T-helper 2 cell (primary cell): Measurements from ENCODE around the gene PFDN1.

Experiments
- DNase-seq, 5 experiments: peaks; one replicate each; pipeline versions ENCODE4 v3.0.0 to v3.0.0-alpha.2; 2012 to 2022

Gene PFDN1

DNA sequence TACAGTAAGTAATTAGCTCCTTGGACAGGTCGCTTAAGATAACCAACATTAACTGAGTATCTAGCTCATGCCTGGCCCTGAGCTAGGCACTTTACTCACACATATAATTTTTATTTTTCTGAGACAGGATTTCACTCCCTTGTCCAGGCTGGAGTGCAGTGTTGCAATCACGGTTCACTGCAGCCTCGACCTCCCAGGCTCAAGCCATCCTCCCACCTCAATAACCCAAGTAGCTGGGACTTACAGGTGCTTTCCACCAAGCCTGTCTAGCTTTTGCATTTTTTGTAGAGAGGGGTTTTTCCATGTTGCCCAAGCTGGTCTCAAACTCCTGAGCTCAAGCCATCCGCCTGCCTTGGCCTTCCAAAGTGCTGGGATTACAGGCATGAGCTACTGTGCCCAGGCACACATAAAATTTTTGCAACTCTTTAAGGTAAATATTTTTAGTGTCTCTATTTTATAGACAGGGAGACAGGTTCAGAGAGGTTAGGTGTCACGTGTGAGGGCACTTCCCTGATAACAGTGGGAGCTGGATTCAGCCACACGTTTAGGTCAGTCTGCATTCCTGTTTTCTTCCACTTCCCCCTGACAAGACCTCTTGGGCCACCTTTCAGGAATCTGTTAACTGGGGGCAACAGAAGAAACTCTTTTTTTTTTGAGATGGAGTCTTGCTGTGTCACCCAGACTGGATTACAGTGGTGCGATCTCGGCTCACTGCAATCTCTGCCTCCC lies 25.3 kb upstream of the PFDN1 start:
- DNase-seq, result no peak

GRCh38 chr5:140327589-140327988 lies 24.7 kb upstream of the PFDN1 start:
- no peak for DNase-seq

GRCh38 chr5:140325486-140325885 lies 22.6 kb upstream of the PFDN1 start:
- no peak for DNase-seq

- DNase-seq, result no peak
Measured at GRCh38 chr5:140324617-140325241, 21.8 kb upstream of the PFDN1 start.

DNA sequence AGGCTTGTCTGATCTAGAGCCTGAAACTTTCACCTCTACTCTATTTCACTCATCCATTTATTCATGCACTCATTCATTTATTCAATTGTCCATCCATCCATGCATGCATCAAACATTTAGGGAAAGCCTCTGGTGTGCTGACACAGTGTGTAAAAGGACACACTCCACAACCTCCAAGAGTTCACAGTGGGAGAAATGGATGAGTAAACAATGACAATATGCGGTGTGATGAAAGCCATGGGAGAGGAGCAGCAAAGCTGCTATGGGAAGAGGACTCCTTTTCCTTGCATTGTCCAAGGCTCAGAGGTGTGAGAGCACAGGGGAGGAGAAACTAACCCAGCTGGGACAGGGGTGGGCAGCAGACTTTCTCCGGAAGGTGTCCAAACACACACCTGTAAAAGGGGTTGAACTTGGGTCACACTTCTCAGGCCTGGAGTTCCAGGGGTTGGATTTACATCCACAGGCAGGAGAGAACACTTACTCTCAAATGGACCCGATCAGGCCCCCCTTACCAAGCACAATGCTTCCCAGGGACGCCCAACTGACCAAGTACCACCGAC lies 21.2 kb upstream of the PFDN1 start:
- DNase-seq, result no peak

GRCh38 chr5:140322751-140323731 lies 20.1 kb upstream of the PFDN1 start:
- DNase-seq, result no peak

- no peak for DNase-seq
Measured at GRCh38 chr5:140321796-140322195, 18.9 kb upstream of the PFDN1 start.

DNA sequence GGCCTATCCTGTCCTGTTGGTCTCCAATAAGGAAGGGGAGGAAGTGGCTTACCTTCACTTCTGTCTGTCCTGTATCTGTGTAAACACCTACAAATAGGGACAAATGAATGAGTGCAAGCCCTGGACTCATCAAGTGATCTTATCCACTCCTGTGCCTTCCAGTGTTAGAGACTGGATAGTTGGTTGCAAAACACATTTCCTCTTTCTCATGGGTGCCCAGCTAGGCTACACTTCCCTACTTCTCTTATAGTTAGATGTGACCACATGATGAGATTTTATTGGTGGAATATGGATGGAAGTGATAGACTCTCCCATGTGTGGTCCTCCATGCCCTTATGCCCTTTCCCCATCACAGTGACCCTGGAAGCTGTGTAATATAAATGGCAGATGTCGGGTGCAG lies 16.9 kb upstream of the PFDN1 start:
- DNase-seq, result no peak

DNA sequence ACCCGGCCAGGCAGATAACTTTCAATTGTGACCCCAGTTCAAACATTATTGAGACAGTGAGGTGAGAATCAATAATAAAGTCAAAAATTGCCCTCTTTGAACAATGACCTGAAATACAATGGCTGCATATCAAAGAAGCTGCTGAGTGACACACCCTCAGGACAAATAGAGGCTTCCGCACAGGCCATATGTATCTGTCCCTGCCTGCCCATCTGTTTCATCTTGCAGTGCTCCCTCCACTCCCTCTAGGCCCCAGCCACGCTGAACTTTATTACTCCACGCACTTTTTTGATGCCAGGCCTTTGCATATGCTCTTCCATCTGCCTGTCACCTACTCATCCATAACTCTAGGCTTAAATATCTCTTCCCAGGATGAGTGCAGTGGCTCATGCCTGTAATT lies 15.9 kb upstream of the PFDN1 start:
- no peak for DNase-seq

DNA sequence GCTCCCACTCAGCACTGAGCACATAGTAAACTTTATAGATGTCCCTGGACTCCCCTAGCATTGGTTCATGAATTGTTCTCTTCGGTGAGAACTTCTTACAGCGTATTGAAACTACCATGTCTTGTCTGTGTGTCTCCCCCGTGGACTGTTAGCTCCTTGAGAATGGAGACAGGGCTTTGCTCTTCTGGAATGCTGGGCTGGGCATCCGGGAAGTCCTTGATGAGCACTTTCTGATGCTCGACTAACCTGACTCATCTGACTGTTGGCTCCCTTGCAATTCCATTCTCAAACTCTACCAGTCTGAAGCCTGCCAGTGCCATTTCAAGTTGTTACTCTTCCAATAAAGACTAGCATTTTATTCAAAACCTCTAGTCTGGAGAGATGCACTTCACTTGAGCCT lies 15.0 kb upstream of the PFDN1 start:
- no peak for DNase-seq

DNA sequence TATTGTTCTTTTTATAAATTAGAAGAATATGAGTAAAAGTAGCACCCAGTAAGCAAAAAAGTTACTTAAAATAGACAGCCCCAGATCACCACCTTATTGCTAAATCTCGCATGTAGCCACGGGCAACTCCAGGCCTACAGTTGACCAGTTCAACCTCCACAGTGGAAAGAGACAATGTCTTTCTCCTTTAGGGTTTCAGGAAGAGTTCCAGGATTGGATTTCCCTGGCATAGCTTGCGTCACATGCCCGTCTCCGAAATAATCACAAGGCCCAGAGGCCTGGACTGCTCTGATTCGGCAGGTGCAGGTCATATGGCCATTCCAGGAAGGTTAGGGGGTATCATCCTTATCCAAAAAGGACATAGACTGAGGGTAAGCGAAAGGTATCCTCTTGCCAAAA lies 9.9 kb upstream of the PFDN1 start:
- DNase-seq, result no peak

DNA sequence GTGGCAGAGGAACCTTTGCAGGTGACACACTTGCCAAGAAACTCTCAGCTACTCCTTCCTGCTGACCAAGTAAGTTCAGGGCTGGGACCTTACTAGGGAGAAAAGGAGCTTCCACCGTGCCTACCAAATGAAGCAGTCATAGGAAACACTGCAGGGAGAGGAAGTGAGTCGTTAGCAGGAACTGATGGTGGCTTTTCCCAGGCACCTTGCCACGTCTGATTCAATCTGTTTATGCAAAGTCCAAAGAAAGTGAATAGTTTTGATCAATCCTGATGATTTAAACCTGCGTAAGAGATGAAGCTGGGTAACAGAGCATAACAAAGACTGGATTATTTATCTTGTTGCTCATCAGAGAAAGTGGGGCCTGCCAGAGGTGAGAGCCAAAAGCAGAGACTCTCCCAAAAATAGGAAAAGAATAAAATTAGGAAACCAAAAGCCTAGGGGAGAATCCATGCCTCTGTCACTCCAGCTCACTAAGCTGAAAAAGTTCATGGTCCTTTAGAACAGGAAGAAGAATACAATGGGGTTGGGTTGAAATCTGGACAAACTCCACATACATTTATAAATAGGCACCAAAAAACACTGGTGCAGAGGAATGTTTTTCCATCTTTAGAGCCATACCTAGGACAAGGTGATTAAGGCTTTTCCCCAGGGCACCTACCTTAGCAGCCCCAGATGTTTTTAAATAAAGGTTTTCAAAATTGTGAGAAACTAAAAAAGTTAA lies 9.3 kb upstream of the PFDN1 start:
- no peak for DNase-seq

- DNase-seq, result no peak
Measured at GRCh38 chr5:140311011-140311467, 8.1 kb upstream of the PFDN1 start.

GRCh38 chr5:140310434-140310833 lies 7.5 kb upstream of the PFDN1 start:
- DNase-seq, result no peak

DNA sequence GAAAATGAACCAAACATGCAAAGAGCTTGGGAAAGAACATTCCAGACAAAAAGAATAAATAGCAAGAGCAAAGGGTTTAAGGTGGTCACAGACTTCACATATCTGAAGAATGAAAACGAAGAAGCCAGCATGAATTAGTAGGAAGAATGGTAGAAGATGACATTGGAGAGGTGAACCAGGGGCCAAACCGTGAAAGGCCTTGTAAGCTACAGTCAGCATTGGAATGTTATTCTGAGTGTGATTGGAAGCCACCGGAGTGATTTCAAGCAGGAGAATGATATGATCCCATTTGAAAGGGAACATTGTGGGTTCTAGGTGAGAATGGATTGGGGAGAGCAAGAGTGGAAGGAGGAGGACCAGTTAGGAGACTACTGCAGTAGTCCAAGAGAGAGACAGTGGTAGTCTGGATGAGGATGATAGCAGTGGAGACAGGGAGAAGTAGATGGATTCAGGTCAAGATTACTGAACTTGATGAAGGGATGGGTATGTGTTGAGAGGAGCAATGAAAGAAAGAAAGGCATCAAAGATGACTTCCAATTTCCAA lies 6.9 kb upstream of the PFDN1 start:
- no peak for DNase-seq

GRCh38 chr5:140305471-140305870 lies 2.6 kb upstream of the PFDN1 start:
- DNase-seq, result no peak

DNA sequence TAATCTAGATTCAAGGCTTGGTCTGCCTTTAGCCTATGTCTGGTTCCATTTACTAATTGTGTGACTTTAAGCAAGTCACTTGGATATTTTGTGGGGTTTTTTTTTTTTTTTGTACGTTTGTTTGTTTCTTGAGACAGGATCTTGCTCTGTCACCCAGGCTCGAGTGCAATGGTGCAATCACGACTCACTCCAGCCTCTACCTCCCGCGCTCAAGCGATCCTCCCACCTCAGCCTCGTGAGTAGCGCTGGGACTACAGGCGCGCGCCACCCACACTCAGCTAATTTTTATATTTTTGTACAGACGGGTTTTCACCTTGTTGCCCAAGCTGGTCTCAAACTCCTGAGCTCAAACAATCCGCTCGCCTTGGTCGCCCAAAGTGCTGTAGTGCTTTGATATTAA lies 1.1 kb upstream of the PFDN1 start:
- no peak for DNase-seq

DNA sequence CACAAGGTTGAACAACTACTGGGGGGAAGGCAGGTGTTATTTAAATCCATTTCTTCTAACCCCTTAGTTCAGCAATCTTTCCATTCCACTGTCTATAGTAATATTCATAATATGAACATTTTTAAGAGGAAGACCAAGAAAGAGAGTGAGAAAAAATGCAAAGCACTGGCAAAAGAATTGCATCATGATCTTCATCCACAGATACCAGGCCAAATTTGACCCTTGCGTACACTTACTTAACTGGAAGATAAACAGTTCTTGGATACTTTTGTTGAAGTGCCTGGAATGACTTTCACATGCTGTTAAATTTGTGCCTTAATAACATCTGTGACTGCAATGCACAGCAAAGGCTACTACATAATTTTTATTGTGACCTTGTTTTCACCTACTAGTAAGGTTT lies 1.8 kb downstream of the PFDN1 start:
- DNase-seq, result no peak

- DNase-seq, result no peak
Measured at GRCh38 chr5:140299056-140299455, 3.8 kb downstream of the PFDN1 start.

- no peak for DNase-seq
Measured at GRCh38 chr5:140298183-140298601, 4.7 kb downstream of the PFDN1 start.

DNA sequence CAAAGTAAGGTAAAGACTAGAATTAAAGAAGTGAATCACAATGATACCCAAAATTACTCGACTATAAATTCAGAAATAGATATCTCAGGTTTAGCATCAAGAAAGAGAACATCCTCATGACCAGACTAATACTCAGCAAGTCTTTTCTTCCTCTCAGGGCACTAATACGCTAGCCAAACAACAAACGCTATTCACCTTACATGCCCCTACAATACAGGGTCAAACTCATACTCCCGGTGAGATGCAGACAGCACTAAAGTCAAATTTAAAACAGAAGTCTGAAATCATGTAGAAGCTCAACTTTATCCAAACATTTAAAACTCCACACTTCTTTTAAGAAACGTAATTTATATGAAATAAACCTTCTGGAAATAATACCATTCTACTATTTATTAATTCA lies 5.6 kb downstream of the PFDN1 start:
- DNase-seq, result no peak

- no peak for DNase-seq
Measured at GRCh38 chr5:140296289-140296688, 6.6 kb downstream of the PFDN1 start.
